Effector CD8-positive, alpha-beta T cell (primary cell): ENCODE measurements around the gene BMPR1B.
"Not testable (repeated sequence)": the region's sequence is repeated elsewhere in the genome, so short reads cannot be mapped to it uniquely, and the experiment has no call there.

Experiments
- DNase-seq: peaks from one replicate; lab custom pipeline; 2025; lab: John Stamatoyannopoulos, UW

BMPR1B gene

GRCh38 chr4:95087657-95088455 lies 330.1 kb downstream of the BMPR1B start:
- no peak for DNase-seq

GRCh38 chr4:95091272-95091671 lies 333.5 kb downstream of the BMPR1B start:
- DNase-seq: no peak

- DNase-seq: no peak
These were observed 335.0 kb downstream of the BMPR1B start for GRCh38 chr4:95092766-95093165.

DNA sequence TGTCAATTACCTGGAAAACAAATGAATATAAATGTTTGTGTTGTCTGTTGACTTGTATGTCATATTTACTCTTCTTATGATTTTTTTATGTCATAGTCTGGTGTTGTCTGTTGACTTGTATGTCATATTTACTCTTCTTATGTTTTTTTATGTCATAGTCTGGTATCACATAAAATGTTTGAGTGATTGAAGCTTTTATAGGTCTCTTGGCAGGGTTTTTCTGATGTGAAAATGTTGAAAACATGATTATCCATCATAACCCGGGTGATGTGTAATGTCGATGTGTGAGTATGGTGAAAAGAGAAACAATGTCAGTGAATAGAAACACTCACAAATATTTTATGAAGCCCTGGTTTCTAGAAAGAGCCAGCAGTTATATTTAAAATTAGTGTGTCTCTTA lies 335.7 kb downstream of the BMPR1B start:
- DNase-seq: no peak

- no peak for DNase-seq
These were observed 336.5 kb downstream of the BMPR1B start for GRCh38 chr4:95093936-95094929.

GRCh38 chr4:95095348-95095974 lies 337.7 kb downstream of the BMPR1B start:
- DNase-seq: no peak

DNA sequence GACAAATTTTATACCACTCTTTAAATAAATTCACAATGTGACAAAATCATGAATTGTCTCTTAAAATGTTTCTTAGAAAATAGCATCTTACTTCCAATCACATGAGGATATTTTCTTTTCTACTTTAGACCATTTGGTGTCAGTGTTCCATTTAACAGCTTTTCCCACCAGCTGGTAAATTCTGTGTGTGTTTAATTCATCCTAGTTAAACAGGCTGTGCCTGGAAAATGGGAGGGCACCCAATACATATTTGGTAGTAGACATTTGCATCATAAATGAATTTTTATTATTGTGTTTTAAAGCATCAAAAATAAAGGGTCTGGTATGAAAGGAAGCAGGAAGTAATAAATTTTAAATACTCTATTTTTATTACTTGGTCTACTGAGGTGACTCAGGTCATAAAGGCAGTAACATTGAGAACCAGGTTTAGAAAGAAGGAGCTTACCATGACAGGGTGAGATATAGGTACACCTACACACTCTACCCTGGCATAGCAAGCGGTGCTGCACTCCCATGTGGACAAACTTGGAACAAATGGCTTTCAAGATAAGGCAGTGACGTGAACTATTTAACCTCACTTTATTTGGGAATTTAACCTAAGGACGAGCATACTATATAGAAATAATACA lies 344.5 kb downstream of the BMPR1B start:
- no peak for DNase-seq

DNA sequence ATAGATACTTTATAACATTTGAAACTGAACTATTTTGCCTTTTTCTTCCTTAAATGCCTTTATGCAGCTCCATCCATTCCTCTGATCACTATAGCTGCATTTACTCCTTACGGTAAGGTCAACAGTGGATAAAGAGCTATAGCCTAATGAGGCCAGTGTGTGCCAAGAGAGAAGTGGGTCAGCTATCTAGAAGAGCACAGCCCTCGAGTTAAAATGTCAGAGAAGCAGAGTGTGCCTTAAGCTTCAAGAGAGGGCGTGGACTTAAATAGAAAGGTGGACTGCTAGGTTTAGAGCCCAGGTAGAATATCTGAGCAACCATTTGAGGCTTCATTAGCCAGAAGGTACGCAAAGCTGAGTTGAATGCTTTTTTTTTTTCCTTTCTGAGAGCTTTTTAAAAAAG lies 347.4 kb downstream of the BMPR1B start:
- DNase-seq: no peak

DNA sequence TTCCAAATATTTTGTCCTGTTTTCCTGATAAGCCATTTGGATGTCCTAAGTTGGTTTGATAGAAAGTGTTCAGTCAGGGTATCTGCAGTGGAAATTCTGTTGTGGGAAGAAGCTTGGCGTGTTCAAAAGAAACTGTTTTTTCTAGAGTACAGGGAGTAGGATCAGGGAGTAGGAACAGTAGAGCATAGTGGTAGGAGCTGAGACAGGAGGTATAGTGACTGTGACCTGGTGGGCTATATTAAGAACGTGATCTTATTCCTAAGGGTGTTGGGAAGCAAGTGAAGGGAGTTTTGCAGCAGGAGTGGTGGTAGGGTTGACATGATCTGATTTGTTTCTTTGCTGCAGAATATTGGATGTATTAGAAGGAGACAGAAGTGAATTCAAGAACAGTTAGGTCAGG lies 348.2 kb downstream of the BMPR1B start:
- no peak for DNase-seq

- DNase-seq: no peak
These were observed 348.7 kb downstream of the BMPR1B start for GRCh38 chr4:95106408-95106928.

DNA sequence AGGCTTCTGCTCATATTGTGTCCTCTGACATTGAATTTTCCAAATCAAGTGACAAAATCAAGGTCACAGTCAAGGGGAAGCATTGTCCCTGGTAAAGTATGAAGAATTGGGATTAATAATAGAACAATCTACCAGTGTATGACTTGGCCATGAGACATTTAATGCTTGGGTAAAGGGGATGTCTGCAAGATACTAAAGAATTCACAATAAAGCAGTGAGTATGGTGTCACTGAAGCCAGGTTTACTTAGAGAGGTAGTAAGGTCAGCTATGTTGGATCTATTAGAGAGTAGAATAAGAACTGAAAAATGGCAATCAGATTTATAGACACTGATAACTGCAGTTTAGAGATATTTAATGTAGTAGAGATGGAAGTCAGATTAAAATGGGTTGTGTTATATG lies 349.2 kb downstream of the BMPR1B start:
- no peak for DNase-seq

DNA sequence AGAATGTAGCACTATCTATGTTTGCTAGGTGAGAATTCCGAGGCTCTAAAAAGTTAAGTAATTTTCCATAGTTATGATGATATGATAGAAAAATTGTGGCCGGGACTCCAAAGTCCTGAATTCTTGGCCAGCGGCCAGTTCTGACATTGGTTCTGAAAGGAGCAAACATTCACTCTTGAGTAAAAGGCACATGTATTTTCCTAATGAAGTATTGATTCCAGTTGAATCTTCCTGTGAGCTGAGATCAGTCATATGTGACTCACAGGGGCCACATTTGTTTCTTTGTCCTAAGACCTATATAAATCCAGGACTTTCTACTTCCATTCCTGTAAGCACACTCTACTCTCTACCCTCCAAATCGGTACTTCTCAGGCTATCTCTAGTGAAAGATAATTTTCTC lies 349.9 kb downstream of the BMPR1B start:
- DNase-seq: no peak

- DNase-seq: no peak
These were observed 351.2 kb downstream of the BMPR1B start for GRCh38 chr4:95108883-95109421.

- DNase-seq: no peak
These were observed 356.8 kb downstream of the BMPR1B start for GRCh38 chr4:95114521-95114920.

DNA sequence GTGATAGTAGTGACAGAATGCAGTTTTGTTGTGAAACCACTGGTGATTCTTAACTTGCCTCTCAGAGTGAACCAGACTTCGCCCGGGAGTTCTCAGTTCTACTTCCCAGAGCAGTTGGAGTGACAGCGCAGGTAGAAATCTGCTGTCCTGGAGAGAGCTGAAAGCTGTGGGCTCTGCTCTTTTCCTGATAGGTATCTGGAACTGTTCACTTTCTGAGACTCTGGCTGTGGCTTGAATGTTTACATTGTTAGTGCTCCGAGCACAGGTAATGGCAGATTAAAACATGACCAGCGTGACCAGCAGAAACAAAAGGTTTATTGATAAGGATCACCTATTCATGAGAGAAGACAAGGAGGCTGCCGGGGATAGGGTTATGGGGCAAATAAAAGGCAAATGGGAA lies 360.7 kb downstream of the BMPR1B start:
- DNase-seq: no peak

- no peak for DNase-seq
These were observed 362.7 kb downstream of the BMPR1B start for GRCh38 chr4:95120456-95120855.

- DNase-seq: no peak
These were observed 364.2 kb downstream of the BMPR1B start for GRCh38 chr4:95122001-95122400.

DNA sequence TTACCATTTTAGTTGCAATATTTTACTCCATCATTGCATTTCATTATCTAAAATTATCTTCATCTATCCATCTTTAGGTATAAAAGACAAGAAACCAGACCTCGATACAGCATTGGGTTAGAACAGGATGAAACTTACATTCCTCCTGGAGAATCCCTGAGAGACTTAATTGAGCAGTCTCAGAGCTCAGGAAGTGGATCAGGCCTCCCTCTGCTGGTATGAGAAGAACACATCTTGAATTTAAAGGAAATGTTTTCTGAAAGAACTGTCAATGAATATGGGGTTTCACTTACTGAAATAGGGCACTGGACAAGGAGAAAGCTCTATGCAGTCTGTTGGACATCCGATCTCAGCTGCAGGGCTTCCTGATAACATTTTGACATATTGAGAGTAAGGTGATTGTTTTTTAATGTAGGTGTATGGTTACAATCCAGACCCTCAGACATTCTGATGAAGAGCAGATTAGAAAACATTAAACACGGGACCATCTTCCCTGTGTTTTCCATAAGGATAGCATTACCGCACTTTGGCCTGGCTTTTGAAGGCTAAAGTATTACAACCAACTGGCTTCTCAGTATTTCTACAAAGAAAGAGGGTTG lies 367.2 kb downstream of the BMPR1B start:
- no peak for DNase-seq

GRCh38 chr4:95129031-95129430 lies 371.3 kb downstream of the BMPR1B start:
- DNase-seq: no peak

DNA sequence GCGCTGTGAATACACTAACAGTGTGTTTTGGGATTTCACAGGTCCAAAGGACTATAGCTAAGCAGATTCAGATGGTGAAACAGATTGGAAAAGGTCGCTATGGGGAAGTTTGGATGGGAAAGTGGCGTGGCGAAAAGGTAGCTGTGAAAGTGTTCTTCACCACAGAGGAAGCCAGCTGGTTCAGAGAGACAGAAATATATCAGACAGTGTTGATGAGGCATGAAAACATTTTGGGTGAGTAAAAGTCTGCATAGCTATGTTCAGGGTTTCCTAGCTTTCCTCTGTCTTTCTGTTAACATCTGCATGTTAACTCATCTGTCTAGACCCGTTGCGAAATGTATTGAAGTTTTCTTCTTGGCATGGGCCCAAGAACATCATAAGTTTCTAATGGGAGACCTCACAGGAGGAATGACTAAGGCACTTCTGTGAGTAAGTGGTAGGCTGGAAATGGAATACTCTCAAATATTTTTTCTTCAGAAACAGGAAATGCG lies 372.1 kb downstream of the BMPR1B start:
- no peak for DNase-seq

DNA sequence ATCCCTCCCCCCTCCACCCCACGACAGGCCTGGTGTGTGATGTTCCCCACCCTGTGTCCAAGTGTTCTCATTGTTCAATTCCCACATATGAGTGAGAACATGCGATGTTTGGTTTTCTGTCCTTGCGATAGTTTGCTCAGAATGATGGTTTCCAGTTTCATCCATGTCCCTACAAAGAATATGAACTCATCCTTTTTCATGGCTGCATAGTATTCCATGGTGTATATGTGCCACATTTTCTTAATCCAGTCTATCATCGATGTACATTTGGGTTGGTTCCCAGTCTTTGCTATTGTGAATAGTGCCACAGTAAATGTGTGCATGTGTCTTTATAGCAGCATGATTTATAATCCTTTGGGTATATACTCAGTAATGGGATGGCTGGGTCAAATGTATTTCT lies 376.3 kb downstream of the BMPR1B start:
- DNase-seq: not testable (repeated sequence)
